ENCODE results near the gene CDK2AP2. TPM values are rescaled to one million over a fixed set of nuclear protein-coding genes. Genes with fewer than 3 reads are reported as not detected.

The CDK2AP2 gene
- total RNA-seq, 4 donors from 2014 or later: 29.1 to 69.3 (median 53.9) TPM

DNA sequence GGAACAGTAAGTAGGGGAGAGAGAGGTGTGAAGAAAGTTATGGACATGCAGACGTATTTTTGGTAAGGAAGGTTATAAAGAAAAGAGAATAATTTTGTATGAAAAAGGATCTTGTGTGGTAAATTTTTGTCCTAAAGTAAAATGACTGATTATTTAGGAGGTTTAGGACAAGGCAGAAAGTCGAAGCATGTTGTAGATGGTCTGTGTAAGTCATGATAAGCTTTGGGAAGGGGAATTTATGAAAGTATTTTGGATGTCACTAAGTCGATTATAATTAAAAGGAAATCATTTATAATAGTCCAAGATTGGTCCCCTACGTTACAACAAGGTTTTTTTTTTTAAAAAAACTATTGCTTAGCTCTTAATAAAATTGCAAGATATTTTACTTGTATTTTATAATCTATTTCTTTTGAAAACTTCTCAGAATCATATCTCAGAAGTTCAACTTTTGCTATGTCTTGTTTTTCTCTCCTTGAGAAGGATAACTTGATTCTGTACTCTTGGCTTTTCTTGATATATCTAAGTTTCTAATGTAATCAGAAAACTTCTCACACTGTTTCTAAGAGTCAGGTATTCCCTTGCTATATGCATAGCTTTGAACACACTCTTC is 26.2 kb upstream of the CDK2AP2 start:
- Histone ChIP-seq H3K27me3 (peaks cover 7% of the 10 kb centered on the region), H3K4me3 (no peak overlapping the region), H3K36me3 (no peaks in the 10 kb centered on the region), H3K27ac (no peak overlapping the region), H3K4me1 (no peaks in the 10 kb centered on the region), H3K9me3 (no peaks in the 10 kb centered on the region)
- TF ChIP-seq EP300 (IDR thresholded peaks at IDR 0.05) (no peak), POLR2A (IDR thresholded peaks at IDR 0.05) (no peak), POLR2AphosphoS5 (IDR thresholded peaks at IDR 0.05) (no peak), CTCF (IDR thresholded peaks at IDR 0.05) (no peak)
- 22 to 36% methylated on average over 4 of the region's 4 CpGs for WGBS, 2 donors (ENCODE audit: low coverage in 1 of 2)
- ATAC-seq: no peak

GRCh38 chr11:67532889-67533288 is 24.9 kb upstream of the CDK2AP2 start:
- 65 to 80% methylated on average over 2 of the region's 2 CpGs for WGBS, 2 donors (ENCODE audit: low coverage in 1 of 2)
- no peaks in the 10 kb centered on the region for H3K27me3 ChIP-seq
- no peaks in the 10 kb centered on the region for H3K4me1 ChIP-seq
- no peaks in the 10 kb centered on the region for H3K36me3 ChIP-seq
- H3K9me3 ChIP-seq: no peaks in the 10 kb centered on the region
- H3K4me3 ChIP-seq: no peak overlapping the region
- ATAC-seq: no peak
- no peak overlapping the region for H3K27ac ChIP-seq
- TF ChIP-seq POLR2AphosphoS5 (IDR thresholded peaks at IDR 0.05) (no peak), EP300 (IDR thresholded peaks at IDR 0.05) (no peak), POLR2A (IDR thresholded peaks at IDR 0.05) (no peak), CTCF (IDR thresholded peaks at IDR 0.05) (no peak)

GRCh38 chr11:67530282-67530592 is 22.3 kb upstream of the CDK2AP2 start:
- WGBS, 2 donors (ENCODE audit: low coverage in 1 of 2): 50% methylated on average over 1 of the region's 5 CpGs; no CpG with 5 or more reads in 1 of the 2 donors
- no peak for ATAC-seq
- TF ChIP-seq EP300 (IDR thresholded peaks at IDR 0.05): no peak
- TF ChIP-seq CTCF (IDR thresholded peaks at IDR 0.05): no peak

DNA sequence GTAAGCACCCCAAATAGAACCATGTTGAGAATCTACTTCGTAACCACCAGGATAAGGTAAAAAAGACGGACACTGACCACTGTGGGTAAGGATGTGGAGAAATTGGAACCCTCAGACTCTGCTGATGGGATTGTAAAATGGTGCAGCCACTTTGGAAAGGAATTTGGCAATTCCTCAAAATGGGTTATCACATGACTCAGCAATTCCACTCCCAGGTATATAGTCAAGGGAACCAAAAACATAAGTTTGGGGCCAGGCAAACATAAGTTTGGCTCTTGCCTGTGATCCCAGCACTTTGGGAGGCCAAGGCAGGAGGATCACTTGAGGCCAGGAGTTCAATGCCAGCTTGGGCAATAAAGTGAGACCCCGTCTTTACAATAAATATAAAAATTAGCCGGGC is 20.4 kb upstream of the CDK2AP2 start:
- Histone ChIP-seq H3K36me3 (no peaks in the 10 kb centered on the region), H3K27ac (no peak overlapping the region), H3K27me3 (peaks cover 14% of the 10 kb centered on the region), H3K9me3 (no peaks in the 10 kb centered on the region), H3K4me3 (no peak overlapping the region), H3K4me1 (no peaks in the 10 kb centered on the region)
- ATAC-seq: no peak
- 80 to 86% methylated on average over 1 to 3 of the region's 4 CpGs for WGBS, 2 donors (ENCODE audit: low coverage in 1 of 2)
- TF ChIP-seq CTCF (IDR thresholded peaks at IDR 0.05) (no peak), POLR2AphosphoS5 (IDR thresholded peaks at IDR 0.05) (no peak), EP300 (IDR thresholded peaks at IDR 0.05) (no peak), POLR2A (IDR thresholded peaks at IDR 0.05) (no peak)

More at GRCh38 chr11:67530282-67530592, 22.3 kb upstream of the CDK2AP2 start:
- Histone ChIP-seq H3K27me3 (no peaks in the 10 kb centered on the region), H3K4me1 (no peaks in the 10 kb centered on the region), H3K27ac (no peak overlapping the region), H3K36me3 (no peaks in the 10 kb centered on the region), H3K9me3 (no peaks in the 10 kb centered on the region), H3K4me3 (no peak overlapping the region)

- peaks cover 30% of the 10 kb centered on the region for H3K27me3 ChIP-seq
- H3K4me1 ChIP-seq: no peaks in the 10 kb centered on the region
- TF ChIP-seq CTCF (IDR thresholded peaks at IDR 0.05): no peak
- no peak for ATAC-seq
- 59 to 60% methylated on average over 1 to 3 of the region's 5 CpGs for WGBS, 2 donors (ENCODE audit: low coverage in 1 of 2)
- no peak overlapping the region for H3K27ac ChIP-seq
- no peak overlapping the region for H3K4me3 ChIP-seq
- no peaks in the 10 kb centered on the region for H3K9me3 ChIP-seq
- H3K36me3 ChIP-seq: no peaks in the 10 kb centered on the region
Observed at GRCh38 chr11:67525275-67525976, 17.5 kb upstream of the CDK2AP2 start.
